ENCODE measurements around the gene STX8. TPM values are rescaled to one million over a fixed set of nuclear protein-coding genes. Genes with fewer than 3 reads are reported as not detected.

The STX8 gene
- total RNA-seq, 1 donor from 2014 or later: 31.2 TPM

- H3K4me3 ChIP-seq: no peak overlapping the region
- intact Hi-C loops (cut with DNase I): no loop called here
- no peaks in the 10 kb centered on the region for H3K36me3 ChIP-seq
- no peaks in the 10 kb centered on the region for H3K4me1 ChIP-seq
- no peaks in the 10 kb centered on the region for H3K9me3 ChIP-seq
- TF ChIP-seq POLR2AphosphoS5 (IDR thresholded peaks at IDR 0.05; ENCODE audit: insufficient read depth in 1 of 2, low read depth in 1 of 2) (no peak), CTCF (IDR thresholded peaks at IDR 0.05) (no peak), POLR2A (IDR thresholded peaks at IDR 0.05) (no peak)
- no peaks in the 10 kb centered on the region for H3K27me3 ChIP-seq
- no peak for DNase-seq (ENCODE audit: extremely low spot score in 2 of 2)
- H3K27ac ChIP-seq: no peak overlapping the region
Observed at GRCh38 chr17:9468532-9468931, 107.1 kb downstream of the STX8 start.

GRCh38 chr17:9467518-9467917, 108.1 kb downstream of the STX8 start:
- Histone ChIP-seq H3K9me3 (no peaks in the 10 kb centered on the region), H3K4me1 (no peaks in the 10 kb centered on the region), H3K4me3 (no peak overlapping the region), H3K27me3 (no peaks in the 10 kb centered on the region), H3K36me3 (no peaks in the 10 kb centered on the region), H3K27ac (no peak overlapping the region)
- TF ChIP-seq POLR2A (IDR thresholded peaks at IDR 0.05) (no peak), CTCF (IDR thresholded peaks at IDR 0.05) (no peak), POLR2AphosphoS5 (IDR thresholded peaks at IDR 0.05; ENCODE audit: insufficient read depth in 1 of 2, low read depth in 1 of 2) (no peak)
- intact Hi-C loops (cut with DNase I): no loop called here
- DNase-seq (ENCODE audit: extremely low spot score in 2 of 2): no peak

GRCh38 chr17:9465210-9465921, 110.3 kb downstream of the STX8 start:
- no peak overlapping the region for H3K27ac ChIP-seq
- no peaks in the 10 kb centered on the region for H3K4me1 ChIP-seq

GRCh38 chr17:9457005-9457404, 118.6 kb downstream of the STX8 start:
- Histone ChIP-seq H3K4me1 (no peaks in the 10 kb centered on the region), H3K4me3 (no peak overlapping the region), H3K36me3 (no peaks in the 10 kb centered on the region), H3K27me3 (no peaks in the 10 kb centered on the region), H3K27ac (no peak overlapping the region), H3K9me3 (no peaks in the 10 kb centered on the region)
- no peak for TF ChIP-seq CTCF (IDR thresholded peaks at IDR 0.05)
- no peak for TF ChIP-seq POLR2AphosphoS5 (IDR thresholded peaks at IDR 0.05; ENCODE audit: insufficient read depth in 1 of 2, low read depth in 1 of 2)
- TF ChIP-seq POLR2A (IDR thresholded peaks at IDR 0.05): no peak
- intact Hi-C loops (cut with DNase I): no loop called here
- no peak for DNase-seq (ENCODE audit: extremely low spot score in 2 of 2)

More at GRCh38 chr17:9465210-9465921, 110.3 kb downstream of the STX8 start:
- Histone ChIP-seq H3K36me3 (no peaks in the 10 kb centered on the region), H3K27me3 (no peaks in the 10 kb centered on the region), H3K4me3 (no peak overlapping the region), H3K9me3 (no peaks in the 10 kb centered on the region)
- intact Hi-C loops (cut with DNase I): no loop called here
- no peak for DNase-seq (ENCODE audit: extremely low spot score in 2 of 2)
- no peak for TF ChIP-seq CTCF (IDR thresholded peaks at IDR 0.05)
- no peak for TF ChIP-seq POLR2A (IDR thresholded peaks at IDR 0.05)
- no peak for TF ChIP-seq POLR2AphosphoS5 (IDR thresholded peaks at IDR 0.05; ENCODE audit: insufficient read depth in 1 of 2, low read depth in 1 of 2)

GRCh38 chr17:9456330-9456729, 119.3 kb downstream of the STX8 start:
- DNase-seq (ENCODE audit: extremely low spot score in 2 of 2): no peak
- no peaks in the 10 kb centered on the region for H3K4me1 ChIP-seq
- H3K4me3 ChIP-seq: no peak overlapping the region
- no peaks in the 10 kb centered on the region for H3K27me3 ChIP-seq
- no peaks in the 10 kb centered on the region for H3K9me3 ChIP-seq
- no peaks in the 10 kb centered on the region for H3K36me3 ChIP-seq
- intact Hi-C loops (cut with DNase I): no loop called here
- TF ChIP-seq CTCF (IDR thresholded peaks at IDR 0.05) (no peak), POLR2A (IDR thresholded peaks at IDR 0.05) (no peak), POLR2AphosphoS5 (IDR thresholded peaks at IDR 0.05; ENCODE audit: insufficient read depth in 1 of 2, low read depth in 1 of 2) (no peak)
- H3K27ac ChIP-seq: no peak overlapping the region

Data from vagina (tissue), 2 donors.